ENCODE results near the gene COP1. TPM values are rescaled to one million over a fixed set of nuclear protein-coding genes. Genes with fewer than 3 reads are reported as not detected.

The COP1 gene
- total and polyA plus RNA-seq, 2 donors (not counting 1 experiment from before 2014, with no cell fraction given): 18.7 to 68.5 TPM

- intact Hi-C loops (cut with micrococcal nuclease): no loop called here
- Histone ChIP-seq H4K20me1 (ENCODE audit: control insufficient read depth, insufficient read depth, low read length, poor library complexity, severe bottlenecking) (no peaks in the 10 kb centered on the region), H3K79me2 (ENCODE audit: control insufficient read depth, insufficient read depth, low read length) (no peaks in the 10 kb centered on the region), H3K9me3 (ENCODE audit: control extremely low read depth in 1 of 3, control insufficient read depth in 2 of 3, insufficient read depth in 1 of 3, low read length in 2 of 3) (peaks cover 2 to 11% (median 3%) of the 10 kb centered on the region in 3 donors), H3K4me3 (ENCODE audit: control extremely low read depth in 1 of 5, extremely low read depth in 1 of 5, insufficient read depth in 1 of 5, low read depth in 2 of 5, low read length in 4 of 5) (no peak overlapping the region), H3K9ac (ENCODE audit: low read length) (no peak overlapping the region), H3K27ac (ENCODE audit: low read length in 2 of 2) (no peak overlapping the region), H3K27me3 (replicated peaks in 1 of 4; ENCODE audit: control extremely low read depth in 1 of 4, control insufficient read depth in 3 of 4, insufficient read depth in 4 of 4, low read length in 3 of 4) (no peaks in the 10 kb centered on the region), H3K4me2 (replicated peaks; ENCODE audit: low read depth, low read length, poor library complexity, severe bottlenecking) (no peak overlapping the region), H3K4me1 (ENCODE audit: control insufficient read depth in 2 of 2, insufficient read depth in 2 of 2, low read length in 2 of 2) (no peaks in the 10 kb centered on the region), H2AFZ (ENCODE audit: insufficient read depth, low read depth, low read length, poor library complexity, severe bottlenecking) (no peak overlapping the region), H3K36me3 (replicated peaks in 1 of 2; ENCODE audit: control extremely low read depth in 1 of 2, control insufficient read depth in 1 of 2, extremely low read depth in 1 of 2, insufficient read depth in 2 of 2, low read length in 1 of 2) (peaks cover 2 to 9% of the 10 kb centered on the region in 2 experiments)
- no peaks in the 10 kb centered on the region for H3K27me3 Mint-ChIP-seq
- DNase-seq: no peak
- ChIA-PET POLR2A (no interaction called here), CTCF (interaction anchor here (1.3 kb wide), 1 partner anchor 10 kb away, joined by 3 read pairs; no protein-coding TSS in a partner anchor)
- no peak overlapping the region for H3K4me3 Mint-ChIP-seq
- TF ChIP-seq EZH2 (IDR thresholded peaks at IDR 0.05; ENCODE audit: borderline replicate concordance, insufficient read depth, low read depth, low read length, poor library complexity, severe bottlenecking): no peak
- no peak for TF ChIP-seq CTCF (IDR thresholded peaks at IDR 0.05)
- no peaks in the 10 kb centered on the region for H3K9me3 Mint-ChIP-seq (ENCODE audit: insufficient read depth)
- no peak for ATAC-seq (ENCODE audit: low read depth)
- H3K4me1 Mint-ChIP-seq: no peaks in the 10 kb centered on the region
- no peak overlapping the region for H3K27ac Mint-ChIP-seq
- WGBS (ENCODE audit: insufficient coverage): 100% methylated on average over 1 of the region's 3 CpGs
These were observed 271.9 kb downstream of the COP1 start for GRCh38 chr1:175935166-175935565.

GRCh38 chr1:175933801-175934200 lies 273.3 kb downstream of the COP1 start:
- no peaks in the 10 kb centered on the region for H4K20me1 ChIP-seq (ENCODE audit: control insufficient read depth, insufficient read depth, low read length, poor library complexity, severe bottlenecking)

More at GRCh38 chr1:175933801-175934200, 273.3 kb downstream of the COP1 start:
- no peaks in the 10 kb centered on the region for H3K4me1 ChIP-seq (ENCODE audit: control insufficient read depth in 2 of 2, insufficient read depth in 2 of 2, low read length in 2 of 2)
- H2AFZ ChIP-seq (ENCODE audit: insufficient read depth, low read depth, low read length, poor library complexity, severe bottlenecking): no peak overlapping the region
- no peak for DNase-seq
- ATAC-seq (ENCODE audit: low read depth): no peak
- Mint-ChIP-seq H3K27ac (no peak overlapping the region), H3K4me1 (no peaks in the 10 kb centered on the region), H3K4me3 (no peak overlapping the region), H3K27me3 (no peaks in the 10 kb centered on the region), H3K9me3 (ENCODE audit: insufficient read depth) (peaks cover 3% of the 10 kb centered on the region)
- H3K9ac ChIP-seq (ENCODE audit: low read length): no peak overlapping the region
- TF ChIP-seq CTCF (IDR thresholded peaks at IDR 0.05) (no peak), EZH2 (IDR thresholded peaks at IDR 0.05; ENCODE audit: borderline replicate concordance, insufficient read depth, low read depth, low read length, poor library complexity, severe bottlenecking) (no peak)
- no peak overlapping the region for H3K4me2 ChIP-seq (replicated peaks; ENCODE audit: low read depth, low read length, poor library complexity, severe bottlenecking)
- no peaks in the 10 kb centered on the region for H3K79me2 ChIP-seq (ENCODE audit: control insufficient read depth, insufficient read depth, low read length)
- no peaks in the 10 kb centered on the region for H3K27me3 ChIP-seq (replicated peaks in 1 of 4; ENCODE audit: control extremely low read depth in 1 of 4, control insufficient read depth in 3 of 4, insufficient read depth in 4 of 4, low read length in 3 of 4)
- H3K9me3 ChIP-seq (ENCODE audit: control extremely low read depth in 1 of 3, control insufficient read depth in 2 of 3, insufficient read depth in 1 of 3, low read length in 2 of 3): peaks cover 2 to 16% (median 8%) of the 10 kb centered on the region in 3 donors
- intact Hi-C loops (cut with micrococcal nuclease): no loop called here
- no peak overlapping the region for H3K4me3 ChIP-seq (ENCODE audit: control extremely low read depth in 1 of 5, extremely low read depth in 1 of 5, insufficient read depth in 1 of 5, low read depth in 2 of 5, low read length in 4 of 5)
- POLR2A ChIA-PET: no interaction called here
- WGBS (ENCODE audit: insufficient coverage): no CpG with 5 or more reads among the region's 3 CpGs
- H3K27ac ChIP-seq (ENCODE audit: low read length in 2 of 2): no peak overlapping the region
- CTCF ChIA-PET: interaction anchor here (0.6 kb wide), 1 partner anchor 13 kb away, joined by 3 read pairs; no protein-coding TSS in a partner anchor
- no peaks in the 10 kb centered on the region for H3K36me3 ChIP-seq (replicated peaks in 1 of 2; ENCODE audit: control extremely low read depth in 1 of 2, control insufficient read depth in 1 of 2, extremely low read depth in 1 of 2, insufficient read depth in 2 of 2, low read length in 1 of 2)
